HUES6 (cell line): ENCODE results near the gene SPINK4.

Source experiments
- H3K27ac ChIP-seq: 2 replicates; pipeline ENCODE4 v1.7.0; 2013; ENCODE audit warnings: low read depth, mild to moderate bottlenecking, low read length, inconsistent platforms
- H3K27me3 ChIP-seq: 2 replicates; pipeline ENCODE4 v1.6.1; 2013; ENCODE audit warnings: low read length; ENCODE audit not compliant: control insufficient read depth, insufficient read depth
- H3K36me3 ChIP-seq: 2 replicates; pipeline ENCODE4 v1.6.1; 2013; ENCODE audit warnings: low read length; ENCODE audit not compliant: control insufficient read depth, insufficient read depth
- H3K4me1 ChIP-seq: 2 replicates; pipeline ENCODE4 v1.6.1; 2013; ENCODE audit warnings: low read length; ENCODE audit not compliant: control insufficient read depth, insufficient read depth
- H3K4me3 ChIP-seq: 2 replicates; pipeline ENCODE4 v1.5.1; 2013; ENCODE audit warnings: low read depth, low read length
- H3K9ac ChIP-seq: one replicate; pipeline ENCODE4 v1.6.1; 2013; ENCODE audit warnings: mild to moderate bottlenecking, low read length
- H3K9me3 ChIP-seq: 2 replicates; pipeline ENCODE4 v1.6.1; 2013; ENCODE audit warnings: low read depth, low read length; ENCODE audit not compliant: control insufficient read depth, insufficient read depth

Gene SPINK4, protein sequence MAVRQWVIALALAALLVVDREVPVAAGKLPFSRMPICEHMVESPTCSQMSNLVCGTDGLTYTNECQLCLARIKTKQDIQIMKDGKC

DNA sequence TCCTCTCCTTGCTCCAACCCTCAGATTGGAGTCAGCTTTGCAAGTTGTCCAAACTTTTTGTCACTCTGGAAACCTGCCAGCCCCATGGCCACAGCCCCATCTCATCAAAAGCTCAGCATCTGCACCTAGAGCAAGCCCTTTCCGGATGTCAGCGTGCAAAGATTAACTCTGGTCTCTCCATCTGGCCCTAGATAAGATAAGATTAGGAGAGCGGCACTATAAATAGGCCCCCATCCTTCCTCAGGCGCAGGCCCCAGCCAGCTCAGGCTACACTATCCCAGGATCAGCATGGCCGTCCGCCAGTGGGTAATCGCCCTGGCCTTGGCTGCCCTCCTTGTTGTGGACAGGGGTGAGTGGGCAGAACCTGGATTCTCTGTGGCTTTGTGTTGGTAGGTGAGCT lies at the start of gene SPINK4:
Gene SPINK4 (plus strand): TSS at position 247 of the 400 bp plus-strand sequence. CDS start 42 bp downstream, at position 289.
- Histone ChIP-seq H3K27ac (no peak within 1 kb of the TSS), H3K4me1 (no peaks in the 10 kb centered on the region; the same call in 1 of the 2 replicates), H3K4me3 (no peak within 1 kb of the TSS)

DNA sequence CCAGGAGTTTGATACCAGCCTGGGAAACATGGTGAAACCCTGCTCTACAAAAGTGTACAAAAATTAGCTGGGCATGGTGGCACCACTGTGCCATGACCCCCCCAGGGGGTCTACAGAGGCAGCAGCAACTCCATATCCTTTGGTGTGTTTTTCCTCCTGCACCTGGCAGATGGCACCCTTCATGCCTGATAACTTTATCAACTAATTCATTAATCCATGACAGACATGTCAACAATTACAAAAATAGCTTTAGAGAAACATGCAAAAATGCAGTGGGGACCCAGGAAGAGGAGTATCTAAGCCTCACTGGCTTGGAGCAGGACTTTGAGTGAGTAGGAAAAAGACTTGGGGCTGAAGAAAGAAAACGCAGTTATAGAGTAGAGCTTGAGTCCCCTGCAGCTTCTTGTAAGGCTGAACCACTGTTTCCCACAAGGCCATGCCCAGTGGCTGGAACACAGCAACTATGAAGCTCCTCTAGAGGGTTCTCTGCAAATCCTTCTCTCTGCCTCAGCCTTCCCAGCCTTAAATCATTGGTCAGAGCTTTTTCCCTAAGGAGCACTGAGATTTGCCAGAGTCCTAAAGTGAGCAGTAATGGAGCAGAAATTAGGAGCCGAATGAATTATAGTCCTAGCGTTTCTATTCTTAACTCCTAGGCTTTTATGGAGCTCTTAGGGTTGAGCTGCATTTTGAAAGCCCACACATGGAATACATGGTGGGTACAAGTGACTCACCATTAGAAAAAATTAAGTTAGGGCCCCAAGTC lies 47.3 kb upstream of the SPINK4 start:
- Histone ChIP-seq H3K27me3 (no peaks in the 10 kb centered on the region), H3K36me3 (no peaks in the 10 kb centered on the region), H3K4me3 (no peak overlapping the region), H3K27ac (no peak overlapping the region), H3K9me3 (no peaks in the 10 kb centered on the region), H3K9ac (no peak overlapping the region), H3K4me1 (no peaks in the 10 kb centered on the region)

More for the DNA sequence above, at the start of gene SPINK4:
- H3K27me3 ChIP-seq: peaks cover 11% of the 10 kb centered on the region; the same call in 1 of the 2 replicates
- no peaks in the 10 kb centered on the region for H3K9me3 ChIP-seq
- no peaks in the 10 kb centered on the region for H3K36me3 ChIP-seq
- H3K9ac ChIP-seq: no peak within 1 kb of the TSS

DNA sequence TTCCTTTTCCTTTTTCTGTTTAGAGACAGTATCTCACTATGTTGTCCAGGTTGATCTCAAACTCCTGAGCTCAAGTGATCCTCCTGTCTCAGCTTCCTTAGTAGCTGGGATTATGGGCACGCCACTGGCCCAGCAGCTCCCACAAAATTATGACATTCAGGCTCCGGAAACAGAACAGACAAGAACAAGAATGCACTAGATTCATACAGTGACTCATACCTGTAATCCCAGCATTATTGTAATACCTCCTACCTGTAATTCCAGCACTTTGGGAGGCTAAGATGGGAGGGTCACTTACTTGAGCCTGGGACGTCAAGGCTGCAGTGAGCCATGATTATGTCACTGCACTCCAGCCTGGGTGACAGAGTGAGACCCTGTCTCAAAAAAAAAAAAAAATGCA lies 46.1 kb upstream of the SPINK4 start:
- no peak overlapping the region for H3K9ac ChIP-seq
- H3K4me3 ChIP-seq: no peak overlapping the region
- no peaks in the 10 kb centered on the region for H3K36me3 ChIP-seq
- no peaks in the 10 kb centered on the region for H3K4me1 ChIP-seq
- no peak overlapping the region for H3K27ac ChIP-seq
- no peaks in the 10 kb centered on the region for H3K9me3 ChIP-seq
- H3K27me3 ChIP-seq: no peaks in the 10 kb centered on the region

DNA sequence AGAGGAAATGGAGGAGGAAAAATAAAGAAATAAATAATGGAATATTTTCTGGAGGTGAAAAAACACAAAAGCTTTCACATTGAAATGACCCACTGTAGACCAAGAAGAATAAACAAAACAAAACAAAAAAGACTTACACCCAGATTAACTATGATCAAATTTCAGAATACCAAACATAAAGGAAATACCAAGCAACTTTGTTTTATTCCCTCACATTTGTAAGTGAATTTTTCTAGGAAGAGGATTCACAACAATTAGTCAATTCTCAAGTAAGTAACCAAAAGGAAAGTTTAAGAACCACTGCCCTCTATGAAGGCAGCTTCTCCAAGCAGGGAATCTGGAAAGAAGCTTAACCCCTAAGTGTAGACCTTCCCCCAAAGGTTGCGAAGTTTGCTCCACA lies 43.2 kb upstream of the SPINK4 start:
- H3K27ac ChIP-seq: no peak overlapping the region
- H3K36me3 ChIP-seq: no peaks in the 10 kb centered on the region
- no peak overlapping the region for H3K4me3 ChIP-seq
- H3K9ac ChIP-seq: no peak overlapping the region
- no peaks in the 10 kb centered on the region for H3K9me3 ChIP-seq
- H3K4me1 ChIP-seq: no peaks in the 10 kb centered on the region
- no peaks in the 10 kb centered on the region for H3K27me3 ChIP-seq

DNA sequence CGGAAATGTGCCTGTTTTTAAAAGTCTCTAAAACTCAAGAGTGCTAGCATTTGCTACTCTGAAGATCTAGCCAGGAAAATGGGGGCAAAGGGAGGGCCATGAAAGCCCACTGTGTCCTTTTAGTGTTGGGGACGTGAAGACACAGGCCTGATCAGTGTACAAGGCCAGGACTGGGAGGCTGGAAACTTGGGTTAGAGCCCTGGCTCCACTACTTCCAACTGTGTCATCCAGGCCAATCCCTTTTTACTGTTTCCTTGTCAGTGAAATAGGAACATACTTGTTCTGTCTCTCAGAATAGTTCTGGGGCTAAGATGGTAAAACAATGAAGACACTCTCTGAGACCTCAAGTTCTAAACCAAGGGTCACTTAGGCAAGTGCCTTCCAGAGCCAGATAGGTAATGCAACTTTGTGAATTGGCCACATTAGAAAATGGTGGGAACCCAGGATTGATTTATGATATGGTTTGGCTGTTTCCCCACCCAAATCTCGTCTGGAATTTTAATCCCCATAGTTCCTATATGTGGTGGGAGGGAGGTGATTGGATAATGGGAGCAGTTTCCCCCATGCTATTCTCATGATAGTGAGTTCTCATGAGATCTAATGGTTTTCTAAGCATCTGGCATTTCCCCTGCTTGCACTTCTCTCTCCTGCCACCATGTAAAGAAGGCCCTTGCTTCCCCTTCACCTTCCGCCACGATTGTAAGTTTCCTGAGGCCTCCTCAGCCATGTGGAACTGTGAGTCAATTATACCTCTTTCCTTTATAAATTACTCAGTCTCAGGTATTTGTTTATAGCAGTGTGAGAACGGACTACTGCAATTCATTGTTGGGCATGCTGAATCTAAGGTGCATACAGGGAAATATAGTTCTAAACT lies 42.5 kb upstream of the SPINK4 start:
- no peak overlapping the region for H3K4me3 ChIP-seq

DNA sequence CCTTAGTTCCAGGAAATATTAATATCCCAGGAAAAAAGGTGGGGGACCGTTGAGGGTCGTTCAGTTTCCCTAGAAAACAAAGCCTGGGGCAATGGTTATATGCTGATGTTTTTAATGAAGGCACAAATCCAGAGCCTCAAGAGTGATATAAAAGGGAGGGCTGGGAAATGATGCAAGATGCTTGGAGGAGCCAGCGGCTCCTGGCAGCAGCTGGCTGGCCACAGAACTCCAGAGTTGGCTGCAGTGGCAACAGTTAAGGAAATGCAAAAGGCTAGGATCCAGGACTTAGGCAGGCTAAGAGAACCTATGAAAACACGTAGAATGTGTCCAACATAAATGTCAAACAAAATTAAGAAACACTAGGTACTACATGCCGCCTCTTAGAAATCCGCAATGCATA lies 41.8 kb upstream of the SPINK4 start:
- Histone ChIP-seq H3K4me1 (no peaks in the 10 kb centered on the region), H3K4me3 (no peak overlapping the region), H3K9ac (no peak overlapping the region), H3K27ac (no peak overlapping the region), H3K36me3 (no peaks in the 10 kb centered on the region), H3K27me3 (no peaks in the 10 kb centered on the region), H3K9me3 (no peaks in the 10 kb centered on the region)

More for the DNA sequence above, 42.5 kb upstream of the SPINK4 start:
- Histone ChIP-seq H3K27ac (no peak overlapping the region), H3K4me1 (no peaks in the 10 kb centered on the region), H3K9me3 (no peaks in the 10 kb centered on the region), H3K36me3 (no peaks in the 10 kb centered on the region), H3K9ac (no peak overlapping the region), H3K27me3 (no peaks in the 10 kb centered on the region)

DNA sequence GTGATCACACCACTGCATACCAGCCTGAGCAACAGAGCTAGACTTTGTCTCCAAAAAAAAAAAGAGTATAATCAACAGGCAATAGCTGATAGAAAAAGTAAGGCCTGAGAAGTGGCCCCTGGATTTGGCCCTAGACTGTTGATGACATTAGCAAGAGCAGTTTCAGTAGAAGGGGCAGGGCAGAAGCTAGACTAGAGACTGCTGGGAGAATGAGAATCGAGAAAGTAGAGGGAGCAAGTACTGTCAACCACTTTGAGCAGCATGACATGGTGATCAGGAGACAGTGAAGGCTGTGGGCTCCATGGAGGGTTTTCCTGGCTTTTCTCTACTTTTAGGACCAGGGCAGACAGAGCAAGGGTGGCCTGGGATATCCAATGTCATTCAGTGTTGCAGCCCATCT lies 37.9 kb upstream of the SPINK4 start:
- no peak overlapping the region for H3K4me3 ChIP-seq
- H3K4me1 ChIP-seq: no peaks in the 10 kb centered on the region
- no peaks in the 10 kb centered on the region for H3K36me3 ChIP-seq
- no peaks in the 10 kb centered on the region for H3K9me3 ChIP-seq
- no peak overlapping the region for H3K9ac ChIP-seq
- no peak overlapping the region for H3K27ac ChIP-seq
- peaks cover 6% of the 10 kb centered on the region; the same call in 1 of the 2 replicates for H3K27me3 ChIP-seq

DNA sequence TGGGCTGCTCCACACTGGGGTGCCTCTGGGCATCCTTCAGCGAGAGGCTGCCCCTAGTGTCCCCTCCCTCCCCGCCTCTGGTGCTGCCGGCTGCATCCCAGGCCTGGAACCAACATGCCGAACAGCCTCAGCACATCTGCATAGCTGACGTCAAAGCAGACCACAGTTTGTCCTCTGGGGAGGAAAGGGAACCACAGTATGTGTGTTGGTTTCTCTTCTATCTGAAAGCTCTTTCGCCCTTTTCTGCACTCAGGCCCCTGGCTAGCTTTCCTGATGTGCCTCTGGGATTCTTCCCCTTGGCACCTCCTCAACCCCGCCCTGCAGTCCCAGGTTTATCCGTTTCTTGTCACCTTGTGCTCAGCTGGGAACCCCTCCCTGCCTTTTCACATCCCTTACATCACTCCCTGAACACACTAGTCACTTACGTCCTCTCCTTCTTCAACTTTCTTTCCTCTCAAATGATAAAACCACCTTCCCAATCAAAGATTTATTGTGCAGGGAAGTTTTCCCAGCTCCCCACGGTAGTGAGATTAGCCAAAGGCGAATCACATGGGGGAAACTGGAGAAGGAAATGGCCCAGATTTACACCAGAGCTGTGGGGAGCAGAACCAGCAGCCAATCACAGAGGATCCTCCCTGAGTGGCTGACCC lies 37.3 kb upstream of the SPINK4 start:
- Histone ChIP-seq H3K36me3 (no peaks in the 10 kb centered on the region), H3K4me3 (no peak overlapping the region), H3K27me3 (peaks cover 6% of the 10 kb centered on the region; the same call in 1 of the 2 replicates), H3K4me1 (no peaks in the 10 kb centered on the region), H3K9ac (no peak overlapping the region), H3K9me3 (no peaks in the 10 kb centered on the region), H3K27ac (no peak overlapping the region)

DNA sequence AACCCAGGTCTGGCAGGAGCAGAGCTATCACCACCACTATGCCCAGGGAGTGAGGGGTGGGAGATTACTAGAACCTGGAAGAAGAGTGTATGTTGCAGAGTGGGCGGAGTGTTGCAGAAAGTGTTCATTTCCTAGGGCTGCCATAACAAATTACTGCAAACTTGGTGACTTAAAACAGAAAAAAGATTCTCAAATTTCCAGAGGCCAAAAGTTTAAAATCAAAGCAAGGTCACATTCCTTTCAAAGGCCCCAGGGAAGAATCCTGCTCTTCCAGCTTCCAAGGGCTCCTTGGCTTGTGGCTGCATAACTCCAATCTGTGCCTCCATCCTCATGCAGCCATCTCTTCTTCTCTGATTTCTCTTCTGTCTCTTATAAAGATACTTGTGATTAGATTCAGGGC lies 30.6 kb upstream of the SPINK4 start:
- peaks cover 11% of the 10 kb centered on the region for H3K4me1 ChIP-seq
- H3K27ac ChIP-seq: no peak overlapping the region
- no peaks in the 10 kb centered on the region for H3K9me3 ChIP-seq

DNA sequence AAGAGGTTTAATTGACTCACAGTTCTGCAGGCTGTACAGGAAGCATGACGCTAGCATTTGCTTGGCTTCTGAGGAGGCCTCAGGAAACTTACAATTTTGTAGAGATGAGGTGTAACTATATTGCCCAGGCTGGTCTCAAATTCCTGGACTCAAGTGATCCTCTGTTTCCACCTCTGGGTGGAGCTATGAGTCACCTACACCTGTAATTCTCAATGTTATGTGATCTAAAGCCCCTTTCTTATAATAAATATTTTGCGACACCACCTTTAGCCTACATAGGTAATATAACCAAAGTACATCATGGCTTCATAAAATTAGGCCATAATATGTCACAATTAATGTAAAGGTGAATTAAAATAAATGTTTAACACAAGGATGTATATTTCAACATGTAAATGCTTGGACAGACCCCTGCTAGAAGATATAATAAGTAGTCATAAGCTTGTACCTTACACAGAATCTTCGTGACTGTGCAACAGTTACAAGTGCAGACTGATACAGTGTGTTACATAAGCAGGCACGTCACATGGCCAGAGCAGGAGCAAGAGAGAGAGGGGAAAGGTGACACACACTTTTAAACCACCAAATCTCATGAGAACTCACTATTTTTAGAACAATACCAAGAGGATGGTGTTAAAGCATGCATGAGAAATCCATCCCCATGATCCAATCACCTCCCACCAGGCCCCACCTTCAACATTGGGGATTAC lies 29.8 kb upstream of the SPINK4 start:
- H3K4me1 ChIP-seq: peaks cover 11% of the 10 kb centered on the region
- no peak overlapping the region for H3K27ac ChIP-seq
- H3K9ac ChIP-seq: no peak overlapping the region
- H3K36me3 ChIP-seq: no peaks in the 10 kb centered on the region
- no peaks in the 10 kb centered on the region for H3K27me3 ChIP-seq
- H3K9me3 ChIP-seq: no peaks in the 10 kb centered on the region
- H3K4me3 ChIP-seq: no peak overlapping the region

More for the DNA sequence above, 30.6 kb upstream of the SPINK4 start:
- Histone ChIP-seq H3K4me3 (no peak overlapping the region), H3K27me3 (no peaks in the 10 kb centered on the region), H3K36me3 (no peaks in the 10 kb centered on the region), H3K9ac (no peak overlapping the region)
